Measurements from ENCODE around the gene DOCK2.

The DOCK2 gene

GRCh38 chr5:169801781-169802180 lies 164.7 kb downstream of the DOCK2 start:
- Histone ChIP-seq H3K9me3 (no peaks in the 10 kb centered on the region), H3K27me3 (no peaks in the 10 kb centered on the region), H3K4me3 (ENCODE audit: low read depth in 1 of 2, low read length in 1 of 2) (no peak overlapping the region), H3K27ac (no peak overlapping the region), H3K4me1 (ENCODE audit: control insufficient read depth in 1 of 2, insufficient read depth in 1 of 2, low read depth in 1 of 2, low read length in 1 of 2) (peaks cover 41 to 58% of the 10 kb centered on the region in 2 experiments), H3K36me3 (peaks cover 34% of the 10 kb centered on the region)
- no peak for TF ChIP-seq CTCF (IDR thresholded peaks at IDR 0.05)

- TF ChIP-seq CTCF (IDR thresholded peaks at IDR 0.05): no peak
- H3K4me3 ChIP-seq (ENCODE audit: low read depth in 1 of 2, low read length in 1 of 2): no peak overlapping the region
- H3K27ac ChIP-seq: peak overlapping the region; percentile 56
- no peaks in the 10 kb centered on the region for H3K9me3 ChIP-seq
- peaks cover 37% of the 10 kb centered on the region for H3K36me3 ChIP-seq
- H3K27me3 ChIP-seq: no peaks in the 10 kb centered on the region
- peaks cover 33 to 43% of the 10 kb centered on the region in 2 experiments for H3K4me1 ChIP-seq (ENCODE audit: control insufficient read depth in 1 of 2, insufficient read depth in 1 of 2, low read depth in 1 of 2, low read length in 1 of 2)
Observed at GRCh38 chr5:169803077-169803981, 166.3 kb downstream of the DOCK2 start.

- H3K27me3 ChIP-seq: no peaks in the 10 kb centered on the region
- no peaks in the 10 kb centered on the region for H3K9me3 ChIP-seq
- no peak for TF ChIP-seq CTCF (IDR thresholded peaks at IDR 0.05)
- peaks cover 32 to 41% of the 10 kb centered on the region in 2 experiments for H3K4me1 ChIP-seq (ENCODE audit: control insufficient read depth in 1 of 2, insufficient read depth in 1 of 2, low read depth in 1 of 2, low read length in 1 of 2)
- no peak overlapping the region for H3K27ac ChIP-seq
- H3K36me3 ChIP-seq: peaks cover 41% of the 10 kb centered on the region
- H3K4me3 ChIP-seq (ENCODE audit: low read depth in 1 of 2, low read length in 1 of 2): no peak overlapping the region
Observed at GRCh38 chr5:169804861-169805260, 167.8 kb downstream of the DOCK2 start.

GRCh38 chr5:169805527-169805934 lies 168.5 kb downstream of the DOCK2 start:
- H3K27me3 ChIP-seq: no peaks in the 10 kb centered on the region
- peaks cover 47% of the 10 kb centered on the region for H3K36me3 ChIP-seq
- H3K4me3 ChIP-seq (ENCODE audit: low read depth in 1 of 2, low read length in 1 of 2): no peak overlapping the region
- H3K27ac ChIP-seq: no peak overlapping the region
- H3K4me1 ChIP-seq (ENCODE audit: control insufficient read depth in 1 of 2, insufficient read depth in 1 of 2, low read depth in 1 of 2, low read length in 1 of 2): peaks cover 27 to 35% of the 10 kb centered on the region in 2 experiments
- H3K9me3 ChIP-seq: no peaks in the 10 kb centered on the region
- no peak for TF ChIP-seq CTCF (IDR thresholded peaks at IDR 0.05)

- Histone ChIP-seq H3K27ac (no peak overlapping the region), H3K4me3 (ENCODE audit: low read depth in 1 of 2, low read length in 1 of 2) (no peak overlapping the region), H3K27me3 (no peaks in the 10 kb centered on the region), H3K36me3 (peaks cover 53% of the 10 kb centered on the region), H3K4me1 (ENCODE audit: control insufficient read depth in 1 of 2, insufficient read depth in 1 of 2, low read depth in 1 of 2, low read length in 1 of 2) (peaks cover 25 to 29% of the 10 kb centered on the region in 2 experiments), H3K9me3 (no peaks in the 10 kb centered on the region)
- no peak for TF ChIP-seq CTCF (IDR thresholded peaks at IDR 0.05)
Observed at GRCh38 chr5:169805937-169806700, 169.0 kb downstream of the DOCK2 start.
